ENCODE measurements around the gene ZDHHC9.

ZDHHC9 gene

DNA sequence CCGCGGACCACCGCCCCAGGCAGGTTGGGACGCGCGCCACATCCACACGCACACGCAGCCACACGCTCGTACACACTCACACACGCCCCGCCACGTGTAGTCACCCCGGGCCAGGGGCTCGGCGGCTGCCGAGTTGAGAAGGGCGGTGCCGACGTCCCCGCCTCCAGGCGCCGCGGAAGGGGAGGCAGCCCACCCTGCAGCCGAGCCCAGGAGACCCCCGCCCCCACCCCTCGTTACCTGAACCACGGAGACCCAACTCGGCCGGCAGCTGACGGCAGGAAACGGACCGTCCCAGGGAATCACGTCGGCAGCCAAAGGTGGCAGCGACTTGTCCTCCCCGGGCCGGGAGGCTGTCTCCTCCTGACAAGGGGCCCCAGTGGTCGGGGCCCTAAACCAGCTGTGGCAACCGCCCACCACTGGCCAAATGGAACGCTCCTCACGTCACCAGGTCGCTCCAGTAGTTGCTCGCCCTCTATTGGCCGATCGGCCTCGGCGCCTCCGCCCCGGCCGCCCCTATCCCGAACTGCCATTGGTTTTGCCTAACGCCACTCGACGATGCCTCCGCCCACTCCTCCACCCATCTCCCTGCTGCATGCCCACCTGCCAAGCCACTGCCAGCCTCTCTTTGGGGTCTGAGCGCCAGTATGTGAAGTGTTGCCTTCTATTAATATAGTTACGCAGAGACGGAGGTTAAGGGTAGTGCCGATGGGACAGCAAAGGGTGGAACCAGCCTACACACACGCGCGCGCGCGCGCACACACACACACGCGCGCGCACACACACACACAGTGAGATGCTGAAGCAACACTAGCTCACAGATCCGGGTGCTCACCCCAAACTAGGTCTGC is at the start of gene ZDHHC9:
Gene ZDHHC9, minus strand, starts transcription at position 428 of the 848 bp plus-strand sequence. CDS start 1,941 bp downstream, outside the sequence.
- TF ChIP-seq FOXM1 (IDR thresholded peaks at IDR 0.05; ENCODE audit: borderline replicate concordance, low read depth) (no peak), EP300 (IDR thresholded peaks at IDR 0.05; ENCODE audit: borderline replicate concordance) (no peak), CREB1 (IDR thresholded peaks at IDR 0.05; ENCODE audit: low read depth) (peak; percentile 69; the same call in 1 of the 2 replicates), CEBPB (IDR thresholded peaks at IDR 0.05) (no peak), NFIC (IDR thresholded peaks at IDR 0.05) (0 out of 2 replicates have a peak, but pooled peaks have one; percentile 8), ZBTB7A (IDR thresholded peaks at IDR 0.05; ENCODE audit: low read depth) (peak; percentile 92), TCF12 (IDR thresholded peaks at IDR 0.05; ENCODE audit: low read depth) (peak; percentile 15; the same call in 1 of the 2 replicates), RAD21 (IDR thresholded peaks at IDR 0.05; ENCODE audit: low read depth) (no peak), EGR1 (IDR thresholded peaks at IDR 0.05) (peak; percentile 56; the same call in 1 of the 2 replicates), TEAD4 (IDR thresholded peaks at IDR 0.05) (no peak), TAF1 (IDR thresholded peaks at IDR 0.05; ENCODE audit: low read depth) (peak; percentile 61), YY1 (IDR thresholded peaks at IDR 0.05; ENCODE audit: low read depth) (peak; percentile 15; the same call in 1 of the 2 replicates), REST (IDR thresholded peaks at IDR 0.05; ENCODE audit: low read depth) (no peak)
- TF ChIP-seq, protein P1, sequence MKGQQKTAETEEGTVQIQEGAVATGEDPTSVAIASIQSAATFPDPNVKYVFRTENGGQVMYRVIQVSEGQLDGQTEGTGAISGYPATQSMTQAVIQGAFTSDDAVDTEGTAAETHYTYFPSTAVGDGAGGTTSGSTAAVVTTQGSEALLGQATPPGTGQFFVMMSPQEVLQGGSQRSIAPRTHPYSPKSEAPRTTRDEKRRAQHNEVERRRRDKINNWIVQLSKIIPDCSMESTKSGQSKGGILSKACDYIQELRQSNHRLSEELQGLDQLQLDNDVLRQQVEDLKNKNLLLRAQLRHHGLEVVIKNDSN (IDR thresholded peaks at IDR 0.05), result no peak
- TF ChIP-seq, protein P2, sequence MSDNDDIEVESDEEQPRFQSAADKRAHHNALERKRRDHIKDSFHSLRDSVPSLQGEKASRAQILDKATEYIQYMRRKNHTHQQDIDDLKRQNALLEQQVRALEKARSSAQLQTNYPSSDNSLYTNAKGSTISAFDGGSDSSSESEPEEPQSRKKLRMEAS (IDR thresholded peaks at IDR 0.05), result peak; percentile 26

- TF ChIP-seq CREB1 (IDR thresholded peaks at IDR 0.05; ENCODE audit: low read depth) (no peak), CEBPB (IDR thresholded peaks at IDR 0.05) (no peak), ZBTB7A (IDR thresholded peaks at IDR 0.05; ENCODE audit: low read depth) (no peak), YY1 (IDR thresholded peaks at IDR 0.05; ENCODE audit: low read depth) (0 out of 2 replicates have a peak, but pooled peaks have one; percentile 22), TCF12 (IDR thresholded peaks at IDR 0.05; ENCODE audit: low read depth) (no peak; the same call in 1 of the 2 replicates), TAF1 (IDR thresholded peaks at IDR 0.05; ENCODE audit: low read depth) (no peak), EGR1 (IDR thresholded peaks at IDR 0.05) (no peak), EP300 (IDR thresholded peaks at IDR 0.05; ENCODE audit: borderline replicate concordance) (no peak), FOXM1 (IDR thresholded peaks at IDR 0.05; ENCODE audit: borderline replicate concordance, low read depth) (no peak)
- TF ChIP-seq, protein P1 (IDR thresholded peaks at IDR 0.05), result no peak
- TF ChIP-seq, protein P2 (IDR thresholded peaks at IDR 0.05), result 0 out of 2 replicates have a peak, but pooled peaks have one; percentile 4
Measured at GRCh38 chrX:129877401-129877800, 33.7 kb upstream of the ZDHHC9 start.

- peak; percentile 73; the same call in 1 of the 2 replicates for TF ChIP-seq TCF12 (IDR thresholded peaks at IDR 0.05; ENCODE audit: low read depth)
- TF ChIP-seq RAD21 (IDR thresholded peaks at IDR 0.05; ENCODE audit: low read depth), result no peak
- no peak for TF ChIP-seq TAF1 (IDR thresholded peaks at IDR 0.05; ENCODE audit: low read depth)
- peak; percentile 52; the same call in 1 of the 2 replicates for TF ChIP-seq FOXM1 (IDR thresholded peaks at IDR 0.05; ENCODE audit: borderline replicate concordance, low read depth)
- TF ChIP-seq, protein P1 (IDR thresholded peaks at IDR 0.05), result no peak
- no peak for TF ChIP-seq ZBTB7A (IDR thresholded peaks at IDR 0.05; ENCODE audit: low read depth)
- no peak for TF ChIP-seq EGR1 (IDR thresholded peaks at IDR 0.05)
- TF ChIP-seq, protein P2 (IDR thresholded peaks at IDR 0.05), result 0 out of 2 replicates have a peak, but pooled peaks have one; percentile 32
- peak; percentile 78; the same call in 1 of the 2 replicates for TF ChIP-seq EP300 (IDR thresholded peaks at IDR 0.05; ENCODE audit: borderline replicate concordance)
- peak; percentile 89 for TF ChIP-seq TEAD4 (IDR thresholded peaks at IDR 0.05)
- no peak for TF ChIP-seq REST (IDR thresholded peaks at IDR 0.05; ENCODE audit: low read depth)
- TF ChIP-seq CEBPB (IDR thresholded peaks at IDR 0.05), result no peak
- peak; percentile 33; the same call in 1 of the 2 replicates for TF ChIP-seq NFIC (IDR thresholded peaks at IDR 0.05)
- no peak for TF ChIP-seq CREB1 (IDR thresholded peaks at IDR 0.05; ENCODE audit: low read depth)
- TF ChIP-seq YY1 (IDR thresholded peaks at IDR 0.05; ENCODE audit: low read depth), result no peak
Measured at GRCh38 chrX:129876771-129877305, 33.2 kb upstream of the ZDHHC9 start.

GRCh38 chrX:129875669-129876068 is 32.0 kb upstream of the ZDHHC9 start:
- TF ChIP-seq CREB1 (IDR thresholded peaks at IDR 0.05; ENCODE audit: low read depth) (no peak), RAD21 (IDR thresholded peaks at IDR 0.05; ENCODE audit: low read depth) (no peak), ZBTB7A (IDR thresholded peaks at IDR 0.05; ENCODE audit: low read depth) (no peak), EP300 (IDR thresholded peaks at IDR 0.05; ENCODE audit: borderline replicate concordance) (no peak), TEAD4 (IDR thresholded peaks at IDR 0.05) (no peak), TAF1 (IDR thresholded peaks at IDR 0.05; ENCODE audit: low read depth) (no peak), TCF12 (IDR thresholded peaks at IDR 0.05; ENCODE audit: low read depth) (no peak), NFIC (IDR thresholded peaks at IDR 0.05) (no peak), REST (IDR thresholded peaks at IDR 0.05; ENCODE audit: low read depth) (no peak), YY1 (IDR thresholded peaks at IDR 0.05; ENCODE audit: low read depth) (no peak), FOXM1 (IDR thresholded peaks at IDR 0.05; ENCODE audit: borderline replicate concordance, low read depth) (no peak), EGR1 (IDR thresholded peaks at IDR 0.05) (no peak)
- TF ChIP-seq, protein P1 (IDR thresholded peaks at IDR 0.05), result no peak
- TF ChIP-seq, protein P2 (IDR thresholded peaks at IDR 0.05), result no peak

Data from Ishikawa (cell line).